HG03097 (cell line): ENCODE results near the gene KIAA1217.

Experiments
- ATAC-seq: cut with Tn5 transposase; IDR thresholded peaks from one replicate; pipeline ENCODE4 v1.9.1; 2021; ENCODE audit not compliant: unreplicated experiment, low FRiP score

Gene KIAA1217

DNA sequence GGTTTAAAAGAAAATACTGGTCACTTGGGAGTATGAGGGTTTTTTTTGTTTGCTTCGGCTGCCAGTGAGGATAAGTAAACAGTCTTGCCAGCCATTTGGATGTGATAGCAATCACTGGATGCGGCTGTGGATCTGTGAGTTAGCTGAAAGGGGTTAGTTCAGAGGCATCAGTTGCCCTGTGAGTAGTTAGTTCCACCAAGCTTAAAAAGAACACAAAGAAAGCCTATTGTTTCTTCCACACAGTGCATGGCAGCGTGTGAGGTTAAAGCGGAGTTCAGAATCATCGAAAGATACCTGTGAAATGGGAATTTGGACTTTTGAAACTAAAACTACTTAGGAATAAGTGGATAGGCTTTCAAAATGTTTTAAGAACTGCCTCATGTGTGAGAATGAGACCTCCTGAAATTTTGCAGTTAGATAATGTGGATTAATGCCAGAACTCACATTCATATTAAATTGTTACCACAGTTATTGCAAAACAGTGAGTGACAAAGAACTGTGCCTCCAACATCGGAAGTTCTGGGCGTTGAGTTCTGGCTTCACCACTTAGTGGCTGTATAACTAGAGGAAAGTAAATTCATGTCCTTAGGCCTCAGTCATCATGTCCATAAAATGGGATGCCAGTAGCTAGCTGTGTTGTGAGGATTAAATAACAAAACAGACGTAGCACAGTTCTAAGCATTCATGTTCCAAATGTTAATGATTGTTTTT is 31.3 kb downstream of the KIAA1217 start:
- ATAC-seq = no peak

DNA sequence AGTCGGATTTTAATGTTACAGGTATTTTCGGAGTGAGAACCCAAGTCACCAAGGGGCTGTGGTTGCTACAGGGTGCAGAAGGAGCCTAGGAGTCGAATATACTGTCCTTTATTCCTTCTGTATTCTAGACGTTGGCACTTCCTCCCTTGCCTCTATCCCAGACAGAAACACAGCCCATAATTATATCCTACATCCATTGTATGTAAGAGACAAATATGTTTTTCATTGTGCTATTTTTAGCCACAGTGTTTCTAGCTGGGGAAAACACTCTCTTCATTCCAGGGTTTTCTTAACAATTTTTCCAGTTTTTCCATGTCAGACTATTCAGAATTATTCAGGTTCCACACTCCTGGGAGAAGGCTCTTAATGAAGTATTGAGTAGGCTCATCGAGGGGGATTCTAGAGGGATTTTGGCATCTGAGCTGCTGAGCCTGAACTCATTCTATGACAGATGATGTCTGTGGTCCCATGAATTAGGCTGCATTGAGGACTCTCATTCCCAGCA is 32.6 kb downstream of the KIAA1217 start:
- no peak for ATAC-seq

DNA sequence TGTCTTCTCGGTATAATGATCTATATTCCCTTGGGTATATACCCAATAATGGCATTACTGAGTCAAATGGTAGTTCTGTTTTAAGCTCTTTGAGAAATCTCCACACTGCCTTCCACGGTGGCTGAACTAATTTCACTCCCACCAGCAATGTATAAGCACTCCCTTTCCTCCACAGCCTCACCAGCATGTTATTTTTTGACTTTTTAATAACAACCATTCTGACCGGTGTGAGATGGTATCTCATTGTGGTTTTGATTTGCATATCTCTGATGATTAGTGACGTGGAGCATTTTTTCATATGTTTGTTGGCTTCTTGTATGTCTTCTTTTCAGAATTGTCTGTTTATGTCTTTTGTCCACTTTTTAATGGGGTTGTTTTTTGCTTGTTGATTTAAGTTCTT is 33.6 kb downstream of the KIAA1217 start:
- no peak for ATAC-seq

DNA sequence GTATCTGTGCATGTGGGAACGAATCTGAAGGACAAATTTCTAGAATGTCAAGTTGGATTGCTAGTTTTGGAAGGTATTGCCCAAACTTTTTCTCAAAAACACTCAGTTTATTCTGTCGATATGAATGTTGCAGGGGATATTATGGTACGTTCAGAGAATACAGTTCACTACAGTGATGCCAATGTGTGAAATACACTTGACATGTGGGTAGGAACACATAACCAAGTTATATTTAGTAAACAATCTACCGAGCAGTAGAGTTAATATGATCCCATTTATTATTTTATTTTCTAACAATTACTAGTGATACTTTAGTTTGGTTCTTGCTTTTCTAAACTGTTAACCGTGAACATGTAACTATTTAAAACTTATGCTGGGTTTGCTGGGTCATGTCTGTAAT is 37.4 kb downstream of the KIAA1217 start:
- no peak for ATAC-seq

DNA sequence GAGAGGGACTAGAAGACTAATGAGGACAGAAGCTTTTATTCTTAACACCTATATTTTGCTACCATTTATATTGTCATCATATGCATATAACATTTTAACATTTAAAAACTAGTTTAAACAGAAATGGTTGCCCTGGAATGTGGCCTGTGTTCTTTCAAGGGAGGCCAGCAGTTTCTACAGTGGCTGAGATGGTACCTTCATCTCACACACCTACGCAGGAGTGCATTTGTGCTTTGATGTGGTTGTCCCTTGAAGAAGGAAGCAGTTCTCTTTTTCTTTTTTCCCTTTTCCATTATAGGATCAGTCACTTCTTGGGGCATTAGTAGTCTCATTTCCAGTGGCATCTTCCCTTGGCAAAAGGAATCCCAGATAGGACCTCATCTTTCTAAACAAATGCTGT is 38.9 kb downstream of the KIAA1217 start:
- no peak for ATAC-seq

- ATAC-seq = no peak
Observed at GRCh38 chr10:24249829-24250415, 41.0 kb downstream of the KIAA1217 start.

DNA sequence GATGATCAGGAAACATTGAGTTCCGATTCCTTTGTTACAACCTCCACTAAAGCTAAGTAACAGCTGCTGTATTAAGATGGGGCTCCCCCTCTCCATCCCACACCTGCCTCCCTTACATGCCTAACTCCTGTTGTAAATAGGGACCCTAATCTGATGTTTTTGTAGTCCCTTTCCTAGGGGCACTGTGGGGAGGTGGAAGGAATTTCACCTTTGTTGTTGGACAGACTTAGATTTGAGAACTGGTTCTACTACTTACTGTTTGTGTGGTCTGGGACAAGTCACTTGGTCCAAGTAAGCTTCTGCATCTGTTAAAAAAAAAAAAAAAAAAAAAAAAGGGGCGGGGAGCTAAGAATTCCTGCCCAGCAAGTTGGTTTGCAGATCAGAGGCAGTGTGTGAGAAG is 42.6 kb downstream of the KIAA1217 start:
- ATAC-seq = no peak

GRCh38 chr10:24254180-24254579 is 45.2 kb downstream of the KIAA1217 start:
- no peak for ATAC-seq

GRCh38 chr10:24255115-24255880 is 46.4 kb downstream of the KIAA1217 start:
- ATAC-seq = no peak

DNA sequence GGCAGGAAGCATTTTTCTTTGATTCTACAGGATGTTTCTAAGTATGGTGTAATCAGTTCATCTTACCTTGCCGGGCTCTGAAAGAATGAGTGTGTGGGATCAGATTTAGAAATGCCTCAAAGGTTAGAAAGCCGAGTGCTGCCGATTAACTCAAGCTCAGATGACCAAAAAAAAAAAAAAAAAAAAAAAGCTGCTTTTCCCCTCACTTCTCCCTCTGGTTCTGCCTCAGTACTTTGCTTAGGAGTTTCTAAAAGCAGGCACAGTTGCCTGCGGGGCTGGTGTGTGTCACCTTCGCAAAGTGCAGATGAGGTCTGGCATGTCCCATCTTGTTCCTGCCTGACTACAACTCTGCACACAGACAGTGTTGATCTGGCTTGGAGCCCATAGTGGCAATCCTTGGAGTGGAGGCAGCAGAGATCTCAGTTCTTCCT is 47.0 kb downstream of the KIAA1217 start:
- ATAC-seq = no peak

DNA sequence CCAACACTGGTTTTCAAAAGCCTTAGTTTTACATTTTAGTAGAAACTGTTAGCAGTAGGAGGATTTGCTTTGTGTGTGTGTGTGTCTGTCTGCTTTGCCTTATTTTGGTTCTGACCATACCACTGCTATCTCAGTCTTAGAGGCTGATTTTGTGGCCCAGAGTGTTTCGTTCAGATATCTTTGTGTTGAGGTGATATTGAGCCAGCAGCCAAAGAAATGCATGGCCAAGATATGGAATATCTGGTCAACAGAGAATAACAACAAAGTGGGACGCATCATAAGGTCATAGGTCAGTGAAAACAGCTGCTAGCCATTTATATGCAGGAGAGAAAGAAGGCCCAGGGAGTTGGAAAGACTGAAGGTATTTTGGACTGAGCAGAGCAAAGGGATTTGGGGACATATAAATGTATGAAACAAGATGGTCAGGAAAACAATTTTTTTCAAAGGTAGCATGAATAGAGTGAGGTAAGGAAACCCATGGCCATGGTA is 47.7 kb downstream of the KIAA1217 start:
- no peak for ATAC-seq

DNA sequence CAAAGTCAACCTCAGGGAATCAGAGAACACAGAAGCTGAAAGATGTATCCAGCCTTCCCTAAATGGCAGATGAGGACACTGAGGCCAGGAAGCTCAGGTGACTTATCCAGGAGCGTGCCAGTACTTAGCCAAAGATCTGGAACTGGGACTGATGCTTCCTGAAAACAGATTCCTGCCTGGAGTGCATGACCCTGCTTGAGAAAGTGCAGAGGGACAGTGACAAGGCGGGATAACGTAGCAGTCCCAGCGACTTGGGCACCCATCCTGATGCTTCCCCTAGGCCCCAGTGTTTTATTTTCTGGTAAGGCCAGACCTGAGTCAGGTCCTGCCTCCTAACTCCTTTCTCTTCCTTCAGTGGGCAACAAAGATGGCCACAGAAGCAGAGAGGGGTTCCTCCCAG is 48.6 kb downstream of the KIAA1217 start:
- ATAC-seq = no peak

DNA sequence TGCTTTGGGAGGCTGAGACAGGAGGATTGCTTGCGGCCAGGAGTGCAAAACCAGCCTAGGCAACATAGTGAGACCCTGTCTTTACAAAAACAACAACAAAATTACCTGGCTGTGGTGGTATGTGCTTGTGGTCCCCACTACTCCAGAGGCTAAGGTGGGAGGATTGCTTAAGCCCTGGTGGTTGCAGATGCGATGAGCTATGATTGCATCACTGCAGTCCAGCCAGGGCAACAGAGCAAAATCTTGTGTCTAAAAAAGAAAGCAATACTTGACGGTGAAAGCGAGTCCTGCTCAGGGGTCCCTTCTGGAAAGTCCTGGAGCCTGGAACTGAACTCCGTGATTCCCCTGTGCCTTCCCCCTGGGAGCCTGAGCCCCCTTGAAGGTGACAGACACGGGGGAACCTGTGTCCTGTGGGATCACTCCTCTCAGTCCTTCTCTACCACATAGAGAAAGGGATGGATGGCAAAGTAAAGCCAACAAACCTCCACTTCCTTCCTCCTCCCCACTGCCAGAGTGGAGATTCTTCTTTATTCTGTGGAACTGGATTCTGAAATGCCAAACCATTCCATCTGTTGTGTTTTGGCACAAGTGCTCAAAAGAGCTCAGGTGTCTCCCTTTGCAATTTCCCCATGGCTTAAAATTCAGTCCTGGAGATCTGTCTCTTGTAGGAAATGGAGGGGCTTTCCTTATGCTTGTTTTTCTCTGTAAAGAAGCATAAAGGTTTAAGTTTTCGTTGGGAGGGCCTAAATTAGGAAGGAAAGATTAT is 50.6 kb downstream of the KIAA1217 start:
- no peak for ATAC-seq

DNA sequence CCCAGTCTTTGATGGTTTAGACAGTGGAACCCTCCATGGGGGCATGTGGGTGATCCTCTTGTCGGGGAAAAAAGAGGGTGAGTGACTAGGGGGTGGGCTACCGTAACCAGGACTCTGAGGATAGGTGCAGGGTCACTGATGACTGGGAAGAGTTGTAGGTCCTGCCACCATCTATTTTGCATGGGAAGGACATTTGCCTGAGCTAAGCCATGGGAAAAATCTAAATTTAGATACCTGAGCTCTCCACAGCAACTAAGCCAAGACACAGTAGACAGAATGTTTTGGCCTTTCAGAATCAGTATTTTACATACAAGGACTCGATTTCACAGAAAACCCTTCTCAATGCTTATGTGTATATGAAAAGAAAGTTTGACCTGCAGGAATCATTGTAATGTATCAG is 52.7 kb downstream of the KIAA1217 start:
- ATAC-seq = no peak

DNA sequence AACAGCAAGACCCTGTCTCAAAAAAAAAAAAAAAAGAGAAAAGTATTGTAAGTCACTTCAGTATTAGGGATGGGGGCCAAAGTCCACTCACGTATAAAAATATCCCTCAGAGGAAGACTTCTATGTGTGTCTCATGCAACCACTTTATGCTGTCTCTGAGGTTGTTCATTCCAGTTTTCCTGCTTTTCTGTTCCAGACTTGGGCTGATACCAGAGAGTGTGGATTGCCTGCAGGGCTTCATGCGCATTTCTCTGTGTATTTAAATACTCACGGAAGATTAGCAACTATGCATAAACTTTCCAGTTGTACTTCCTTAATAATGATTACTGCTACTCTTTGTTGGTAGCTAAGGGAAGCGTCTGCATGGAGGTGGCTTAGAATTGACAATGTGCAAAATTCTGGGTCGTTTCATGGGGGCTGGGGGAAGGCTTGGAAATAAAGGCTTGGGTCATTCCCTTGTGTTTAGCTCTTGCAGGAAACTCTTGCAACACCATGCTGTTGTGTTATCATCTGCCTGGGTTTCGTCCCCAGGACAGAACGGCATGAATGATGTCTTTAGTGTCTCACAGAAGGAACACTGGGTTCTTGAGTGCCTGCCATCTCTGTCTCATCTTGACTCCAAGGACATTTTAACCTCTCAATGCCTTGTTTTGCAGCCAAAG is 54.1 kb downstream of the KIAA1217 start:
- ATAC-seq = no peak

DNA sequence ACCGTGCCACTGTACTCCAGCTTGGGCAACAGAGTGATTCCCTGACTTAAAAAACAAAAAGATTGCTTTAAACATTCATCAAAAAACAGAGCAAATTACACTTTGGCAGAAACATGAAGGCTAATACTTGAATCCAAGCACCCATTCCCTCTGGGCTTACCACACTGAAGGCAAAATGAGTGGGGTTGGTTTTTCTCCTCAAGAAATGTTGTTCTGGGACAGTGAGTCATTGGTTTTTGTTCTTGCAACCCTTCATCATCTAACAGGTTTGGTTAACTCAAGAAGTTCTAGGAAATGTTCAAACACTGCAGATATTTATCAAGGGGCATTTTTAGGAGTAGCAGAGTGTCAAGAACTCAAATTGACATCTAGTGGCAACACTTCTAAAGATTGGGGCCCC is 60.5 kb downstream of the KIAA1217 start:
- ATAC-seq = no peak

DNA sequence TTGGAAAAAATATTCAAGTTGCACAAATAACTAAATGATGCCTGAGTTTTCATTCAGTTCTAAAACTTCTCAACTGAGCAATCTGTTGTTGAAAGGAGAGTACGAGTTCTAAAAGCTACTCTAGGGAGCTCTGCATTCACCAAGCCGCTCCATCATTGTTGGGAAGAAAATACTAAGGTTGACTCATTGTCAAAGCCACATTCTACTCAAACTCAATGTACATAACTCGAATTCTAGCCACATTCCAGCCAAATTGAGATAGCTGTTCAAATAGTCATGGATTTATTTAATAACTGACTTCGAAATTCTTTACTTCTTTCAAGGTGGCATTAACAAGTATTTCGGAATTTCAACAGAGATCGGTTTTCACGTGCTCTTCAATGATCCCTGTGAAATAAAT is 63.4 kb downstream of the KIAA1217 start:
- ATAC-seq = no peak

DNA sequence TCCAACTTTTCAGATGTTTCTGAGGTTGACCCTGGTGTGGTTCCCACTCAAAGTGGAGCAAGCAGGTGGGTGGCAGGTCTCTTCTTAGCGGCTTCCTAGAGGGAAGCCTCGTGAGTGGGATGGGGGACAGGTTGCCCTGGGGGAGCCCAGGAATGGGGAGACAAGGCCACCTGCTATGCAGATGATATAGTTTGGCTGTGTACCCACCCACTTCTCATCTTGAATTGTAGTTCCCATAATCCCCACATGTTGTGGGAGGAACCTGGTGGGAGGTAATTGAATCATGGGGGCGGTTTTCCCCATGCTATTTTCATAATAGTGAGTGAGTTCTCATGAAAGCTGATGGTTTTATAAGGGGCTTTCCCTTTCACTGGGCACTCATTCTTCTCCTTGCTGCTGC is 68.3 kb downstream of the KIAA1217 start:
- ATAC-seq = no peak

DNA sequence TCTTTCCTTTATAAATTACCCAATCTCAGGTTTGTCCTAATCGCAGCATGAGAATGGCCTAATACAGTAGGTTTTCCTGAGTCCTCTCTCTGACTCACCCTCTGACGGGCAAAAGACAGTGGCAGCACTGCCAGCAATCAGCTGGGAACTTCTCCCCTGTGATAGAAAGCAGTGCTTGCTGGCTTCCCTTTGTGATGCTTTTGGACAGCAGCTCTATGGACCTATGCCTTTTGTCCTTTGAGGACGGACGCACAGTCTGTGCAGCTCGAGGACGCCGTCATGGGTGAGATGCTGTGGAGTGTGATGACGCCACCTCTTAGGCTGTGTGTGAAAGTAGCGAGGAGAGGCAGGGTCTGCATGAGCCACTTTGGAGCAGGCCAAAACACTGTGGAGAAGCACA is 68.8 kb downstream of the KIAA1217 start:
- ATAC-seq = no peak

DNA sequence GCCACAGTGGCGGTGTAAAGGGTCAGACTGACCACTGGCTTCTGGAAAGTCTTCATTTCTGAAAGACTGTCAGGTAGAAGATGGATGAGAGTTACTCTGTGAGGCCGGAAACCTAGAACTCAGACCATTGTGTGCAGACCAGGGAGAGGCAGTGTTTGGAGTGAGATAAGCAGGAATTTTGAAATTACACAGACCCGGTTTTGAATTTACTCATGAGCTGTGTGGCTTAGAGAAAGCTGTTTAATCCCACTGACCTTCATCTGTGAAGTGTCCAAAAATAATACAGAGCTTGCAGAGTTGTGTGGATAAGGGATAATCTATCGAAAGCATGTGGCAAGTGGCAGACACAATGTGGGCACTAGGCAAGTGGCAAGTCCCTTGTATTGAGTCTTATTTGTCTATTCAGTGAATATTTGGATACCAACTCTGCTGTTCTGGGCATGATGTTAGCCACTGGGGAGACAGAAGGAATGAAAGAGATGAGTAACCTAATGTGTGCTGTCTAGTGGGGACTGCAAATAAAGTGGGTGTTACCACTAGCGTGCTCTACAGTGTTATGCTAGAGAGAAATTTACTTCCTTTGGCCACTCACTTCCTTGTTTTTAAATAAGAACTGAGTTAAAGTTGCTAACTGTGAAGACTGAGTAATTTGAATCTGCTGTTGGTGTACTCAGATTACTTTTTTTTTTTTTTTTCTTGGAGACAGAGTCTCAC is 69.4 kb downstream of the KIAA1217 start:
- no peak for ATAC-seq
